GM12878 (cell line): ENCODE measurements around the gene USP46. TPM values are rescaled to one million over a fixed set of nuclear protein-coding genes. Genes with fewer than 3 reads are reported as not detected.

ENCODE experiments used
- ATAC-seq: fragments of 200-7000 bp; cut with Tn5 transposase; 3 replicates; pipeline ENCODE4 v1.9.1; 2020; ENCODE audit warnings: mild to moderate bottlenecking, moderate library complexity
- BruUV-seq: library from RNA; stranded (reverse); fragments of 400-500 nt; replicated peaks from 2 replicates; lab custom pipeline; 2021; lab: Mats Ljungman, UMichigan
- CTCF ChIA-PET: fragments of 300-600 bp; sonication (Branson Sonifier 250); formaldehyde crosslinking; extraction: SDS; loops from one replicate; lab custom pipeline; 2021; ENCODE audit warnings: inconsistent platforms; lab: Yijun Ruan, JAX
- POLR2A ChIA-PET: fragments of 350-600 bp; formaldehyde crosslinking; extraction: SDS; loops from one replicate; lab custom pipeline; 2021; ENCODE audit warnings: inconsistent platforms; lab: Charles Lee
- RAD21 ChIA-PET: fragments of 300-600 bp; sonication (Branson Sonifier 250); formaldehyde crosslinking; loops from one replicate; lab custom pipeline; 2023; ENCODE audit warnings: antibody characterized with exemption; ENCODE audit not compliant: unreplicated experiment; lab: Charles Lee
- SMC1A ChIA-PET: fragments of 300-600 bp; sonication (Branson Sonifier 250); formaldehyde crosslinking; loops from one replicate; lab custom pipeline; 2023; ENCODE audit not compliant: unreplicated experiment, uncharacterized antibody; lab: Charles Lee
- DNase-seq: peaks from one replicate; pipeline ENCODE4 v3.0.0-alpha.2; 2011; ENCODE audit warnings: low read depth, low spot score
- FAIRE-seq: peaks from 3 replicates; lab custom pipeline; 2011; peaks lifted over from hg19 to GRCh38; lab: Jason Lieb, UNC
- H2AFZ ChIP-seq: 2 replicates; pipeline ENCODE4 v1.6.0; 2011; ENCODE audit warnings: low read depth, low read length, control low read depth; ENCODE audit not compliant: control insufficient read depth
- H3K27ac ChIP-seq: 2 replicates; pipeline ENCODE4 v1.5.1; 2011; ENCODE audit warnings: control low read depth; ENCODE audit not compliant: control insufficient read depth, insufficient read depth
- H3K27me3 ChIP-seq, 2 experiments: replicated peaks in 1 of 2; 2 replicates each; pipeline versions ENCODE4 v1.6.0 to v1.6.1; 2011; ENCODE audit warnings: low read length in 1 of 2; ENCODE audit not compliant: control insufficient read depth in 2 of 2, insufficient read depth in 2 of 2
- H3K36me3 ChIP-seq, 2 experiments: 2 replicates each; pipeline ENCODE4 v1.5.1; 2011; ENCODE audit warnings: low read length in 1 of 2; ENCODE audit not compliant: control insufficient read depth in 2 of 2, insufficient read depth in 2 of 2
- H3K4me1 ChIP-seq: 2 replicates; pipeline ENCODE4 v1.6.1; 2011; ENCODE audit warnings: mild to moderate bottlenecking, low read length, moderate library complexity, mixed read lengths; ENCODE audit not compliant: control insufficient read depth, insufficient read depth
- H3K4me2 ChIP-seq: 2 replicates; pipeline ENCODE4 v1.6.0; 2011; ENCODE audit warnings: control low read depth; ENCODE audit not compliant: control insufficient read depth, insufficient read depth
- H3K4me3 ChIP-seq: fragments of 200-600 bp; sonication (generic); 2 replicates; pipeline ENCODE4 v1.5.1; 2016
- H3K79me2 ChIP-seq: 2 replicates; pipeline ENCODE4 v1.6.0; 2011; ENCODE audit warnings: low read length; ENCODE audit not compliant: control insufficient read depth, insufficient read depth
- H3K9ac ChIP-seq: 2 replicates; pipeline ENCODE4 v1.8.0; 2011; ENCODE audit warnings: low read length, control low read depth, mixed read lengths; ENCODE audit not compliant: control insufficient read depth, insufficient read depth
- H3K9me3 ChIP-seq: replicated peaks from 3 replicates; pipeline ENCODE4 v1.5.1; 2011; ENCODE audit warnings: mild to moderate bottlenecking, low read length; ENCODE audit not compliant: control insufficient read depth, insufficient read depth
- H4K20me1 ChIP-seq: 2 replicates; pipeline ENCODE4 v1.6.0; 2011; ENCODE audit not compliant: control insufficient read depth, insufficient read depth
- BHLHE40 ChIP-seq, 2 experiments: fragments of 450-650 bp in 1 of 2; IDR thresholded peaks; 2 replicates each; pipeline ENCODE4 v1.6.1; 2011 to 2017; ENCODE audit warnings: low read depth in 2 of 2, borderline replicate concordance in 1 of 2, improper control_type of control experiment in 1 of 2, low read length in 1 of 2, mild to moderate bottlenecking in 1 of 2
- FOXK2 ChIP-seq: fragments of 450-650 bp; IDR thresholded peaks from 2 replicates; pipeline ENCODE4 v1.6.1; 2017; ENCODE audit warnings: mild to moderate bottlenecking, moderate library complexity
- HDAC2 ChIP-seq: fragments of 200-600 bp; sonication (generic); IDR thresholded peaks from 2 replicates; pipeline ENCODE4 v1.6.1; 2017
- RUNX3 ChIP-seq: IDR thresholded peaks from 2 replicates; pipeline ENCODE4 v1.6.1; 2012; ENCODE audit warnings: low read length, inconsistent platforms
- TCF12 ChIP-seq: IDR thresholded peaks from 2 replicates; pipeline ENCODE4 v1.6.1; 2011; ENCODE audit warnings: low read depth, mild to moderate bottlenecking, low read length
- ZNF24 ChIP-seq: fragments of 450-650 bp; IDR thresholded peaks from 2 replicates; pipeline ENCODE4 v1.6.1; 2017; ENCODE audit warnings: antibody characterized with exemption, mild to moderate bottlenecking
- ZZZ3 ChIP-seq: IDR thresholded peaks from 2 replicates; pipeline ENCODE4 v1.6.1; 2011; ENCODE audit warnings: low read depth; ENCODE audit not compliant: control insufficient read depth, insufficient read length
- WGBS: methylation state at CpG from one replicate; pipeline ENCODE4 v1.1.6; 2016; ENCODE audit warnings: low lambda C conversion rate; ENCODE audit not compliant: insufficient replicate concordance, insufficient coverage; ENCODE audit errors: missing lambda C conversion rate; 5-methylcytosine and 5-hydroxymethylcytosine counted together
- in situ Hi-C: fragments of 300-500 bp; cut with MboI; formaldehyde crosslinking; loops from 9 replicates; pipeline ENCODE4 v1.14.3; 2018; ENCODE audit warnings: mixed read lengths
- intact Hi-C: fragments of 100-400 bp; cut with micrococcal nuclease; formaldehyde crosslinking; loops from one replicate; pipeline ENCODE4 v1.14.2; 2022; ENCODE audit not compliant: unreplicated experiment
- polyA plus RNA-seq, 11 experiments: library from polyadenylated mRNA; depleted of rRNA in 4 of 11; unstranded in 6 of 11; stranded (reverse) in 5 of 11; fragments of >200 nt; fragmentation: Nextera tagmentation in 4 of 11; fragmentation: Illumina TruSeq in 1 of 11; extraction: Ambion mirVana in 4 of 11; extraction: Trizol in 1 of 11; gene quantifications; 1 replicate in 1 of 11; 2 replicates in 10 of 11; pipeline versions ENCODE4 v1.2.1 to v1.2.3, GENCODE V29; 2011 to 2016; ENCODE audit warnings: inconsistent platforms in 2 of 11, missing spikeins in 2 of 11, low read depth in 1 of 11
- total RNA-seq, 4 experiments: library from RNA; depleted of rRNA in 3 of 4; stranded (reverse); fragments of >200 nt in 3 of 4; fragmentation: Illumina TruSeq in 1 of 4; extraction: Trizol in 1 of 4; gene quantifications; 2 replicates each; pipeline versions ENCODE4 v1.2.1 to v1.2.3, GENCODE V29; 2013 to 2021
- TF ChIP-seq, protein P1 (sequence below): IDR thresholded peaks from 2 replicates; pipeline ENCODE4 v1.6.1; 2012; ENCODE audit warnings: mild to moderate bottlenecking, low read depth, low read length
- TF ChIP-seq, protein P2 (sequence below): IDR thresholded peaks from 2 replicates; pipeline ENCODE4 v1.6.1; 2011; ENCODE audit warnings: mild to moderate bottlenecking, low read depth, low read length, moderate library complexity; ENCODE audit not compliant: insufficient replicate concordance

The USP46 gene
- total and polyA plus RNA-seq, 10 of the 15 experiments (the other 5 are each of a cell fraction or from before 2014, with no cell fraction given): 5.3 to 20.1 (median 12.0) TPM

GRCh38 chr4:52625216-52625615 is 33.9 kb downstream of the USP46 start (continued):
- TF ChIP-seq, protein P1, sequence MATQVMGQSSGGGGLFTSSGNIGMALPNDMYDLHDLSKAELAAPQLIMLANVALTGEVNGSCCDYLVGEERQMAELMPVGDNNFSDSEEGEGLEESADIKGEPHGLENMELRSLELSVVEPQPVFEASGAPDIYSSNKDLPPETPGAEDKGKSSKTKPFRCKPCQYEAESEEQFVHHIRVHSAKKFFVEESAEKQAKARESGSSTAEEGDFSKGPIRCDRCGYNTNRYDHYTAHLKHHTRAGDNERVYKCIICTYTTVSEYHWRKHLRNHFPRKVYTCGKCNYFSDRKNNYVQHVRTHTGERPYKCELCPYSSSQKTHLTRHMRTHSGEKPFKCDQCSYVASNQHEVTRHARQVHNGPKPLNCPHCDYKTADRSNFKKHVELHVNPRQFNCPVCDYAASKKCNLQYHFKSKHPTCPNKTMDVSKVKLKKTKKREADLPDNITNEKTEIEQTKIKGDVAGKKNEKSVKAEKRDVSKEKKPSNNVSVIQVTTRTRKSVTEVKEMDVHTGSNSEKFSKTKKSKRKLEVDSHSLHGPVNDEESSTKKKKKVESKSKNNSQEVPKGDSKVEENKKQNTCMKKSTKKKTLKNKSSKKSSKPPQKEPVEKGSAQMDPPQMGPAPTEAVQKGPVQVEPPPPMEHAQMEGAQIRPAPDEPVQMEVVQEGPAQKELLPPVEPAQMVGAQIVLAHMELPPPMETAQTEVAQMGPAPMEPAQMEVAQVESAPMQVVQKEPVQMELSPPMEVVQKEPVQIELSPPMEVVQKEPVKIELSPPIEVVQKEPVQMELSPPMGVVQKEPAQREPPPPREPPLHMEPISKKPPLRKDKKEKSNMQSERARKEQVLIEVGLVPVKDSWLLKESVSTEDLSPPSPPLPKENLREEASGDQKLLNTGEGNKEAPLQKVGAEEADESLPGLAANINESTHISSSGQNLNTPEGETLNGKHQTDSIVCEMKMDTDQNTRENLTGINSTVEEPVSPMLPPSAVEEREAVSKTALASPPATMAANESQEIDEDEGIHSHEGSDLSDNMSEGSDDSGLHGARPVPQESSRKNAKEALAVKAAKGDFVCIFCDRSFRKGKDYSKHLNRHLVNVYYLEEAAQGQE: no peak
- TF ChIP-seq BHLHE40 (IDR thresholded peaks at IDR 0.05; ENCODE audit: borderline replicate concordance in 1 of 2, low read depth in 2 of 2, low read length in 1 of 2): no peak
- TF ChIP-seq TCF12: no peak

DNA sequence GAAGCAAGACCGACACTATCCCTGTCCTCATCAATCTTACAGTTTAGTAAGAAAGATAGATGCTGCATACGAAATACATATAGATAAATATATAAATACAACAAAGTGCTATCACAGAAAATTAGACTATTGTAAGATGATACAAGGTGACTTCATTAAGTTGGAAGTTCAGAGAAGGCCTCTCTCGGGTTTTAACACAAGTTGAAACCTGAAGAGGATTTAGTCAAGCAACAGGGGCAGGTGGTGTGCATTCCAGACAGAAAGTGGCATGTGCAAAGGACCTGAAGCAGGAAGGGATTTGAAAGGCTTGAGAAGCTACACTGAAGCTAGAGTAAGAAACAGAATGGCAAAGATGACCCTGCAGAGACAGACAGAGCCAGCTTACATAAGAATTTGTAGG is 36.5 kb downstream of the USP46 start:
- Histone ChIP-seq H3K4me2 (no peak overlapping the region), H3K27ac (no peak overlapping the region)
- TF ChIP-seq RUNX3: no peak
- no peak for TF ChIP-seq ZZZ3
- TF ChIP-seq HDAC2: no peak
- TF ChIP-seq FOXK2: no peak
- TF ChIP-seq, protein P2, sequence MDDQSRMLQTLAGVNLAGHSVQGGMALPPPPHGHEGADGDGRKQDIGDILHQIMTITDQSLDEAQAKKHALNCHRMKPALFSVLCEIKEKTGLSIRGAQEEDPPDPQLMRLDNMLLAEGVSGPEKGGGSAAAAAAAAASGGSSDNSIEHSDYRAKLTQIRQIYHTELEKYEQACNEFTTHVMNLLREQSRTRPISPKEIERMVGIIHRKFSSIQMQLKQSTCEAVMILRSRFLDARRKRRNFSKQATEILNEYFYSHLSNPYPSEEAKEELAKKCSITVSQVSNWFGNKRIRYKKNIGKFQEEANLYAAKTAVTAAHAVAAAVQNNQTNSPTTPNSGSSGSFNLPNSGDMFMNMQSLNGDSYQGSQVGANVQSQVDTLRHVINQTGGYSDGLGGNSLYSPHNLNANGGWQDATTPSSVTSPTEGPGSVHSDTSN: no peak
- TF ChIP-seq ZNF24: no peak
- TF ChIP-seq, all 136 proteins: peak for 0
- in situ Hi-C loops (no loop called here), intact Hi-C loops (no loop called here)
- FAIRE-seq (no peak), DNase-seq (no peak), ATAC-seq (no peak)
- Histone ChIP-seq H3K4me1 (no peaks in the 10 kb centered on the region), H3K36me3 (peaks cover 0 to 6% of the 10 kb centered on the region in 2 experiments; a peak in 3 of 4 replicates), H3K4me3 (no peak overlapping the region), H3K27me3 (no peaks in the 10 kb centered on the region), H4K20me1 (no peaks in the 10 kb centered on the region), H2AFZ (no peak overlapping the region), H3K9ac (no peak overlapping the region), H3K9me3 (no peaks in the 10 kb centered on the region), H3K79me2 (no peaks in the 10 kb centered on the region)
- ChIA-PET SMC1A (no interaction called here), CTCF (no interaction called here), POLR2A (no interaction called here), RAD21 (no interaction called here)
- no TSS peak for BruUV-seq
- 92% methylated on average over 3 of the region's 3 CpGs for WGBS
